HEK293T (cell line): ENCODE results near the gene MEF2D.

Experiments used
- CTCF ChIA-PET: fragments of 350-600 bp; formaldehyde crosslinking; extraction: SDS; loops from one replicate; lab custom pipeline; 2021; ENCODE audit warnings: antibody characterized with exemption, inconsistent platforms; lab: Yijun Ruan, JAX
- POLR2A ChIA-PET: fragments of 350-600 bp; formaldehyde crosslinking; extraction: SDS; loops from one replicate; lab custom pipeline; 2020; ENCODE audit warnings: antibody characterized with exemption, inconsistent platforms; lab: Yijun Ruan, JAX
- DNase-seq: peaks from one replicate; pipeline ENCODE4 v3.0.0; 2012; ENCODE audit warnings: mixed read lengths; ENCODE audit errors: extremely low spot score
- ARNT ChIP-seq: fragments of 450-650 bp; IDR thresholded peaks from 2 replicates; pipeline ENCODE4 v1.6.1; 2017; ENCODE audit warnings: mild to moderate bottlenecking
- BHLHE40 ChIP-seq: fragments of 450-650 bp; IDR thresholded peaks from 2 replicates; pipeline ENCODE4 v1.6.1; 2016; ENCODE audit warnings: mild to moderate bottlenecking, moderate library complexity, borderline replicate concordance
- CTBP1 ChIP-seq: fragments of 450-650 bp; IDR thresholded peaks from 2 replicates; pipeline ENCODE4 v1.6.1; 2016; ENCODE audit warnings: borderline replicate concordance
- ELF4 ChIP-seq: fragments of 450-650 bp; IDR thresholded peaks from 2 replicates; pipeline ENCODE4 v1.6.1; 2017; ENCODE audit warnings: antibody characterized with exemption
- FOXA1 ChIP-seq: fragments of 450-650 bp; IDR thresholded peaks from 2 replicates; pipeline ENCODE4 v1.6.1; 2016; ENCODE audit warnings: mild to moderate bottlenecking
- FOXK2 ChIP-seq: fragments of 450-650 bp; IDR thresholded peaks from 2 replicates; pipeline ENCODE4 v1.6.1; 2016; ENCODE audit warnings: mild to moderate bottlenecking
- FOXM1 ChIP-seq: fragments of 450-650 bp; IDR thresholded peaks from 2 replicates; pipeline ENCODE4 v1.6.1; 2017; ENCODE audit warnings: mild to moderate bottlenecking, borderline replicate concordance
- HDGF ChIP-seq: fragments of 450-650 bp; IDR thresholded peaks from 2 replicates; pipeline ENCODE4 v1.6.1; 2017; ENCODE audit warnings: antibody characterized with exemption, borderline replicate concordance
- L3MBTL2 ChIP-seq: fragments of 450-650 bp; conservative IDR thresholded peaks from 2 replicates; pipeline ENCODE4 v1.6.1; 2016; ENCODE audit warnings: mild to moderate bottlenecking
- LEF1 ChIP-seq: fragments of 450-650 bp; IDR thresholded peaks from 2 replicates; pipeline ENCODE4 v1.6.1; 2017; ENCODE audit warnings: mild to moderate bottlenecking, borderline replicate concordance
- NFRKB ChIP-seq: fragments of 450-650 bp; IDR thresholded peaks from 2 replicates; pipeline ENCODE4 v1.6.1; 2016; ENCODE audit warnings: mild to moderate bottlenecking, moderate library complexity
- PKNOX1 ChIP-seq: fragments of 450-650 bp; IDR thresholded peaks from 2 replicates; pipeline ENCODE4 v1.6.1; 2016
- SP1 ChIP-seq: fragments of 450-650 bp; IDR thresholded peaks from 2 replicates; pipeline ENCODE4 v1.6.1; 2017
- SUZ12 ChIP-seq: fragments of 450-650 bp; IDR thresholded peaks from 2 replicates; pipeline ENCODE4 v1.6.1; 2016; ENCODE audit warnings: mild to moderate bottlenecking
- TARDBP ChIP-seq: fragments of 450-650 bp; IDR thresholded peaks from 2 replicates; pipeline ENCODE4 v1.6.1; 2016
- ZNF384 ChIP-seq: fragments of 450-650 bp; IDR thresholded peaks from 2 replicates; pipeline ENCODE4 v1.6.1; 2016

Gene MEF2D

GRCh38 chr1:156513185-156513584 is 12.6 kb upstream of the MEF2D start:
- no peak for TF ChIP-seq PKNOX1
- no peak for TF ChIP-seq BHLHE40
- TF ChIP-seq HDGF = no peak
- no peak for TF ChIP-seq L3MBTL2
- no peak for TF ChIP-seq ARNT
- TF ChIP-seq SUZ12 = no peak
- TF ChIP-seq CTBP1 = no peak
- no peak for TF ChIP-seq SP1
- TF ChIP-seq ELF4 = no peak
- TF ChIP-seq FOXK2 = no peak
- no peak for TF ChIP-seq FOXM1
- TF ChIP-seq FOXA1 = no peak
- CTCF ChIA-PET = interaction anchor here (0.6 kb wide), 1 partner anchor 127 kb away, joined by 3 read pairs; no protein-coding TSS in a partner anchor
- POLR2A ChIA-PET = no interaction called here
- no peak for DNase-seq

- no peak for DNase-seq
- ChIA-PET CTCF (no interaction called here), POLR2A (no interaction called here)
- no peak for TF ChIP-seq SUZ12
- TF ChIP-seq NFRKB = no peak
- TF ChIP-seq TARDBP = no peak
Observed at GRCh38 chr1:156511644-156512043, 11.1 kb upstream of the MEF2D start.

GRCh38 chr1:156510709-156511108 is 10.1 kb upstream of the MEF2D start:
- ChIA-PET POLR2A (interaction anchor here (0.6 to 1.4 kb wide), 2 partner anchors 9 to 53 kb away, joined by 3 to 6 read pairs; no protein-coding TSS in a partner anchor), CTCF (no interaction called here)
- DNase-seq = no peak
- TF ChIP-seq TARDBP = no peak
- TF ChIP-seq BHLHE40 = no peak
- no peak for TF ChIP-seq FOXM1
- no peak for TF ChIP-seq ARNT
- TF ChIP-seq L3MBTL2 = no peak
- TF ChIP-seq ELF4 = no peak
- TF ChIP-seq HDGF = no peak
- TF ChIP-seq NFRKB = no peak
- TF ChIP-seq LEF1 = no peak
- TF ChIP-seq CTBP1 = no peak
- no peak for TF ChIP-seq SUZ12
- no peak for TF ChIP-seq ZNF384

- no peak for DNase-seq
- POLR2A ChIA-PET = interaction anchor here (0.8 to 1.8 kb wide), 3 partner anchors 8 to 52 kb away, joined by 4 to 8 read pairs (median 6); no protein-coding TSS in a partner anchor
- TF ChIP-seq HDGF (no peak), ZNF384 (no peak), SUZ12 (no peak), TARDBP (no peak), FOXA1 (no peak), CTBP1 (no peak), BHLHE40 (no peak), SP1 (no peak), PKNOX1 (no peak), LEF1 (no peak), FOXK2 (no peak), ELF4 (no peak), FOXM1 (no peak), NFRKB (no peak), ARNT (no peak), L3MBTL2 (no peak)
- CTCF ChIA-PET = no interaction called here
Observed at GRCh38 chr1:156509424-156510034, 9.0 kb upstream of the MEF2D start.

GRCh38 chr1:156508955-156509234 is 8.3 kb upstream of the MEF2D start:
- DNase-seq = no peak
- POLR2A ChIA-PET = interaction anchor here (0.8 to 1.8 kb wide), 4 partner anchors 11 to 52 kb away, joined by 4 to 8 read pairs (median 4); no protein-coding TSS in a partner anchor
- TF ChIP-seq ARNT (no peak), NFRKB (no peak), FOXA1 (no peak)
- CTCF ChIA-PET = interaction anchor here (1.2 kb wide), 1 partner anchor 217 kb away, joined by 3 read pairs; no protein-coding TSS in a partner anchor

GRCh38 chr1:156508205-156508954 is 7.8 kb upstream of the MEF2D start:
- POLR2A ChIA-PET = interaction anchor here (0.8 to 1.8 kb wide), 4 partner anchors 10 to 51 kb away, joined by 4 to 8 read pairs (median 4); no protein-coding TSS in a partner anchor
- CTCF ChIA-PET = interaction anchor here (1.2 to 1.4 kb wide), 2 partner anchors 28 to 218 kb away, joined by 3 to 7 read pairs; no protein-coding TSS in a partner anchor
- TF ChIP-seq SP1 (no peak), ARNT (no peak), LEF1 (no peak), ZNF384 (no peak), SUZ12 (no peak), L3MBTL2 (no peak), FOXK2 (no peak), TARDBP (no peak), BHLHE40 (no peak), NFRKB (no peak), ELF4 (no peak), CTBP1 (no peak), FOXM1 (no peak), HDGF (no peak), PKNOX1 (no peak), FOXA1 (no peak)
- no peak for DNase-seq
